GM21786 (cell line): ENCODE results near the gene LSS.
"Not testable (repeated sequence)": the region's sequence is repeated elsewhere in the genome, so short reads cannot be mapped to it uniquely, and the experiment has no call there.

Source experiments
- ATAC-seq: cut with Tn5 transposase; IDR thresholded peaks from one replicate; pipeline ENCODE4 v1.9.1; 2021; ENCODE audit not compliant: unreplicated experiment

Gene LSS

DNA sequence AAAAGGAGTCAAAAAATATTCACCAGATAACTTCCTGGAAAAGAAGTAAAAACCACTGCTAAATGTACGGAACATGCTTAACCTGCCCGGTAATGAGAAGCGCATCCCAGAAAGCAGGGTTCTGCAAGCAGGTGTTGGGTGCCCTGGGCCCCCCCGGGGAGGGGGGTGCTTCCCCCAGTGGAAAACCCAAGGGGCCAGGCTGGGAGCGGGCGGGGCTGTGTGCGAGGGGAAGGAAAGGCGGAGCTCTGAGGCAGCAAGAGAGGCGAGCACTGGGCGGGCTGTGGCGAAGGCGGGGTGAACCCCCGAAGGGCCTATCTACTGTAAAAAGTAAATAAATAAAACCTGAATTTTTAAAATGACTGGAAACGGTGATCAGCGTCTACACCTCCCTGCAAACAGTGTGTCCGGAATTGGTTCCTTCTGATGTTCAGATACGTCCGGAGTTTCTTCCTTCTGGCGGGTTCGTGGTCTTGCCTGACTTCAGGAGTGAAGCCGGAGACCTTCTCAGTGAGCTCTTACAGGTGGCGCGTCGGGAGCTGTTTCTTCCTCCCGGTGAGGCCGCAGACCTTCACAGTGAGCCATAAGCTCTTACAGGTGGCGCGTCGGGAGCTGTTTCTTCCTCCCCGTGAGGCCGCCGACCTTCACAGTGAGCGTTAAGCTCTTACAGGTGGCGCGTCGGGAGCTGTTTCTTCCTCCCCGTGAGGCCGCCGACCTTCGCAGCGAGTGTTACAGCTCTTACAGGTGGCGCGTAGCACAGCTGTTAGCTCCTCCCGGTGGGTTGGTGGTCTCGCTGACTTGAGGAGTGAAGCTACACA, 86.6 kb downstream of the LSS start:
- ATAC-seq: no peak

DNA sequence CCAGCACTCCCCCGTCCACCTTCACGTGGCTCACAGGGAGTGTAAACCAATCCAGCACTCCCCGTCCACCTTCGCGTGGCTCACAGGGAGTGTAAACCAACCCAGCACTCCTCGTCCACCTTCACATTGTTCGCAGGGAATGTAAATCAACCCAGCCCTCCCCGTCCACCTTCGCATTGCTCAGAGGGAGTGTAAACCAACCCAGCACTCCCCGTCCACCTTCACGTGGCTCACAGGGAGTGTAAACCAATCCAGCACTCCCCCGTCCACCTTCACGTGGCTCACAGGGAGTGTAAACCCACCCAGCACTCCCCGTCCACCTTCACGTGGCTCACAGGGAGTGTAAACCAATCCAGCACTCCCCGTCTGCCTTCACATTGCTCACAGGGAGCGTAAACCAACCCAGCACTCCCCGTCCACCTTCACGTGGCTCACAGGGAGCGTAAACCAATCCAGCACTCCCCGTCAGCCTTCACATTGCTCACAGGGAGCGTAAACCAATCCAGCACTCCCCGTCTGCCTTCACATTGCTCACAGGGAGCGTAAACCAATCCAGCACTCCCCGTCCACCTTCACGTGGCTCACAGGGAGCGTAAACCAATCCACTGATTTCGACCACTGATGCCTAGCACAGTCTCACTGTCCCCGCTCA, 88.1 kb downstream of the LSS start:
- not testable (repeated sequence) for ATAC-seq

DNA sequence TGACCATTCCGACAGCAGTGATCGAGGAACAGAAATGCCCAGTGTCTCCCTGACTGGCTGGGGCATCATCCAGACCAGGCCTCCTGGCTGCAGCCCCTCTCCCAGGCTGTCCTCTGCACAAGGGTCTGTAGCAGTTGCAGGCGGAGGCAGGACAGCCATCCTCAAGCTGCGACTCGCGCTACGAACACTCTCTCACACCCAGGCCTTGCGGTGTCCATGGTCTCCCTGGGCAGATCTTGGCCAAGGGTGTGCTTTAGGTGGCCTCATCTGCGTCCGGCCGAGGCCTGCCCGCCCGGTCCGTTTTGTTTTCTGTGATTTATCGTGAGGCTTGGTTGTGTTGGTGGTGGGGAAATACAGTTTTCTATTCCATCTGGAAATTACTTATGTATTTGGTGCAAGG, 88.9 kb downstream of the LSS start:
- ATAC-seq: no peak

DNA sequence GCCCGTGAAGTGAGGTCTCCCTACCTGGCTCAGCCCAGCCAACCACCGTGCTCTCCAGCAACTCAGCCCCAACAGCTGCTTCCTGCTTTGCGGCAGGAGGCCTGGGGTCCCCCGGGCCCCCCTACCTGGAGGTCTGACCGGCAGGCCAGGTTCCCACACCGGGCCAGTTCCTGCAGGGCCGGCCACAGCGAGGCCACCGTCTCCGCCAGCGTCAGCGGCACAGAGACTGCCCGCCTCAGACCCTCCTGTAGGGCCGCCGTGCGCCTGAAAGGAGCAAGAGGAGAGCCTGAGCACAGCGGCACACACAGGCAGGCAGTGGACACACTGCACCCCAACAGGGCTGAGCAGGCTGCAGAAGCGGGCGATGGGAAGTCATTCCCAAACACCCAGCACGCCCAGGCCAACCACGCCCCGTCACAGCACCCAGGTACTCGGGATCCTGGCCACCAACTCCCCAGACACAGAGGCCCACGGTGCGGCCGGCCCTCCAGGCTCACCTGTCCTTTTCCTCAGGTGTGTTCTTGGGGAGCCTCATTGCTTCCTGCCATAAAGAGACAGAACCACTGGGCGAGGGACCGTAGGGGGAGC, 90.1 kb downstream of the LSS start:
- no peak for ATAC-seq
